DMS53 treated with DMSO at 0.1 percent for 48 hours (cell line): ENCODE data around the gene TMEM179B.
A peak's percentile ranks its signal among the peaks of the same experiment; 100 is the strongest.
"Not testable (repeated sequence)": the region's sequence is repeated elsewhere in the genome, so short reads cannot be mapped to it uniquely, and the experiment has no call there.

Experiments used
- DNase-seq: peaks from one replicate; lab custom pipeline; 2025; ENCODE audit not compliant: unreplicated experiment; lab: John Stamatoyannopoulos, UW

Gene TMEM179B

DNA sequence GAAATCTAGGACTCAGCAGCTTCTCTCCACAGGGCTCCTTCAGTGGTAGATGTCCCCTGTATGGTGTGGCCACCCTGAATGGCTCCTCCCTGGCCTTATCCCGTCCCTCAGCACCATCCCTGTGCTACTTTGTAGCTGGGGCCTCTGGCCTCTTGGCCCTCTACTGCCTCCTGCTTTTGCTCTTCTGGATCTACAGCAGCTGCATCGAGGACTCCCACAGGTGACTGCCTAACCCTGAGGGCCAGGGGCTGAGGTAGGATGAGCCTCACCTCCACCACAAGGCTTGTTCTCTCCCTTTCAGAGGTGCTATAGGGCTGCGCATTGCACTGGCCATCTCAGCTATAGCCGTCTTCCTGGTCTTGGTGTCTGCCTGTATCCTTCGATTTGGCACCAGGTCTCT is 1.8 kb downstream of the TMEM179B start:
- no peak for DNase-seq

GRCh38 chr11:62789576-62789975 is 2.4 kb downstream of the TMEM179B start:
- DNase-seq = no peak

GRCh38 chr11:62791501-62792201 is 4.4 kb downstream of the TMEM179B start, which contains the start of gene TMEM223:
TSS of gene TMEM223 (minus strand) at chr11:62792006. CDS start at chr11:62791994, 12 bp downstream.
- peak; percentile 39 for DNase-seq

DNA sequence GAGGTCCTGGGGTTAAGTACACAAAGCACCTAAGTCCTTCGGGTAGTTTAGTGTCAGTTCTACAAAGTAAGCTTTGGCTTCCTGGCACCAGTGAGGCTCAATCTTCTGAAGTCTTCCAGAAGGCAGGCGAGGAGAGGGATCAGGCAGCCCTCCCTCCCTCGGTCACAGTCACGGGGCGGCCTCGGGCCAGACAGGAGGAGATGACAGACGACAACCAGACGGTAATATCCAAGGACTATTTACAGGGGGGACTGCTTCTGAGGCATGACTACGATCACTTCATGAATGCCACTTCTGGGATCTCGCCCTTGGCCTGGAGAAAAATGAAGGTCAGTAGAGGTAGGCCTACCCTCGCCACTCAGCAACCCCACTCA is 5.0 kb downstream of the TMEM179B start:
- DNase-seq = no peak

DNA sequence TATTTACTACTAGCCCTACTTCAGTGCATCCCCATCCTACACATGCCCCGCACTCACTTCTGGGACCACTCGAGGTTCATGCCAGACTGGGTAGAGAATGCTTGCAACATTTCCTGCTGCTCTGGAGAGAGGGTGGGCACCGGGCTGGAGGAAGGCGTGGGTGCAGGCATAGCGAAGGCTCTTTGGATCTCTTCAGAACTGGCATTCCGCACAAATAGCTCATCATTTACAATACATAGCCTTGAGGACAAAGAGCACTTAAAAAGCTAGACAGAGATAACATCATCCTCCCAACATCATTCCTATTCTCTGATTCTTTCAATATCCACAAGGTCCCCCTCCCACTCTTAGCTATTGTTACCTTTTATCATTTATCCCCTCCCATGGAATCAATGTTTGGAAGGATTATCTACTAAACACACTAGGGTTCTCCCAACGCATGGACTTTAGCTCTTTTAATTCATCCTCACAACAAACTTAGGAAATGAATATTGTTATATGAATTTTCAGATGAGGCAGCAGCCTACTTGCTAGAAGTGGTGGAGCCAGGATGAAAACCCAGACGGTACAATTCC is 7.1 kb downstream of the TMEM179B start:
- DNase-seq = no peak

DNA sequence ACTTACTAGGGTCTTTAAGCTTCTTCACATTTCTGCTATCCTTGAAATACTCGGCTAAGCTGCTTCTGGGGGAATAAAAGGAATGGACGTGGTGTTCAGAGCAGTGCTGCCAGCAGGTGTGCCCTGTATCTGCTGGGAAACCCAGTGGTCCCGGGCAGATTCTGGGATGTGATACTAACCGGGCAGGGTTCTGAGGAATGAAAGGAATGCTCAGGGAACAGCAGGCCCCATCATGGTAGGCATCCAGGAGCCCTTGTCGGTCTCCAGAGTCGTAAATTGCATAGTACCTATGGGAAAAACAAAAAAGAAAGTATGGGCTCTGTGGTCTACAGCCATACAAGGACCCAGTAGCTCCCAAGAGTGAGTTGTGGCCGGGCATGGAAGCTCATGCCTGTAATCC is 9.1 kb downstream of the TMEM179B start:
- no peak for DNase-seq

- DNase-seq = no peak
Observed at GRCh38 chr11:62799486-62799885, 12.3 kb downstream of the TMEM179B start.

GRCh38 chr11:62801071-62801470 is 13.9 kb downstream of the TMEM179B start:
- no peak for DNase-seq

- DNase-seq = peak; percentile 29
Observed at GRCh38 chr11:62804310-62805075, 17.3 kb downstream of the TMEM179B start.

DNA sequence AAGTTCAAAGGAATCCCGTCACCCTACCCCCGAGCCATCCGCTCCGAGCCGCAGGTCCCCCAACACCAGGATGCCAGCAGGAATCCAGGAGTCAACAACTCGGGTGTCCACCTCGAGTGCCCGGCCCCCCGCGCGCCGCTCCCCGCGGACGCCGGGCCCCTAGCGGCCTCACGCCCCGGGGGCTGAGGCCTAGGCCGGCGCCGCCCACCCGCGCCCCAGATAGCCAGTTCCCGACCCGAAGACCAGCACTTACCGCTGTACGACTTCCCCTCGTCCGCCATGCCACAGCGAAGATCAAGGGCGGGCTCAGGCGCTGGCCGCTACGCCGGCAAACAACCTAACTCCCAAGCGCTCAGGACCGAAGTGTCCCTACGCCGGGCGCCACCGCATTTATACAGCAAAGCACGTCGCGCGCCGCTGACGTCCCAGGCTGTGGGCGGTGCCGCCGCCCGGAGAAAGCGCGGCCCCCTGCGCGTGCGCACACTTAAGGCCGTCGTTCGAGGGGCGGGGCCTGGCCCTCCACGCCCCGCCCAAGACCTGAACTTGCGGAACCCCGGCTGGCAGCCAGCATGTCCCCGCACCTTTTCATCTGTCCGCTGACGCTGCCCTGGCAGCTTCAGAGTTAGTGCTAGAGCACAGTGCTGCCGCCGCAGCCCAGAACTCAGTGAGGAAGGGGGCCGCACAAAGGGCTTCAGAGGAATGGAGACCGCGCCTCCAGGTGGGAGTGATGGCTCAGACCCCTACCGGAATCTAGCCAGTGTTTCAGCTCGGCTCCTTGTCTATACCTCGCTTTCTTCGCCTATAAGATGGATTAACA is 18.1 kb downstream of the TMEM179B start, which contains the start of gene NXF1:
NXF1 (minus strand) TSS at position 365 of the 817 bp plus-strand sequence; CDS start at position 281, 84 bp downstream.
- DNase-seq = peak; percentile 94

GRCh38 chr11:62805961-62806441 is 18.8 kb downstream of the TMEM179B start:
- DNase-seq = no peak

DNA sequence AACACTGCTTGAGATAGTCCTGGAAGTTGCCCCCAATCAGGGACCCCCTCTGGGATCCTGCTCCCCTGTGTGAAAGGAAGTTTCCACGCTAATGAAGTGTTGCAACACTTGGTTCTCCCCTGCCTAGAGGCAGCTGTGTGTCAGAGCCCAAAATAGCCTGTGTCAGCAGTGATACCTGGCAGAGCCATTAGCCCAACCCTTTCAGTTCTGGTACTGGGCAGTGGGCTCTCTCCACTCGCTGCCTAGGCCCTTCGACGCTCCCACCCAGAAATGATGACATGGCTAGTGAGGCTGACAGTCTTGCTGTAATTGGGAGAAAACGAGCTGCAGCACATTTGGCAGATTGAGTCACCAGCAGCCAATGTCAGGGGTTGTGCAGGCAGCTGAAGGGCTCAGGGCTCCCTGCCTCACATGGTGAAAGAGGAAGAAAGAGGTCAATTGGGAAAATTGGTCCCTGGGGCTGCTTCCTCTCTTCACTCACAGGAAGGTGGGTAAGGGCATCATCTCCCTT is 19.5 kb downstream of the TMEM179B start:
- no peak for DNase-seq

DNA sequence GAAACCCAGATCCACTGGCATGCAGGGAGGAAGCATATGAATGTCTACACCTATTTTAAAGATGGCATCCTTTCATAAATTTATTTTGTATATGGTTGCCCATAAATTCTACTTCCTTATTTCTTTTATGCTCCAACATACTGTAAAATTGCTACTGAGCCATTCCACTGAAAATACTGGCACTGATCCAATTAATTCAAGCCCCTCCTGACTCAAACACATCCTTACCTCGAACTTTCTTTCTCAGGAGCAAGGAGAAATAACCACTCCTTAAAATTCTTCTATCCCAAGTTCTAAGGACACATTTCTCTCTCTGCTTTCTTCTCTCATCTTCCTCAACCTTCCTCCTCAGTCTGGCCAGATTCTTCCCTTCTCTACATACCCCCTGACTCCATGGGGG is 23.5 kb downstream of the TMEM179B start:
- no peak for DNase-seq

GRCh38 chr11:62811659-62812058 is 24.5 kb downstream of the TMEM179B start:
- no peak for DNase-seq

- no peak for DNase-seq
Observed at GRCh38 chr11:62816557-62816956, 29.4 kb downstream of the TMEM179B start.

- DNase-seq = no peak
Observed at GRCh38 chr11:62817129-62817528, 29.9 kb downstream of the TMEM179B start.

- DNase-seq = no peak
Observed at GRCh38 chr11:62823677-62824076, 36.5 kb downstream of the TMEM179B start.

- not testable (repeated sequence) for DNase-seq
Observed at GRCh38 chr11:62828130-62828529, 40.9 kb downstream of the TMEM179B start.

- DNase-seq = no peak
Observed at GRCh38 chr11:62830904-62831519, 43.8 kb downstream of the TMEM179B start.
